GM12878 (cell line): ENCODE data around the gene TMEM266. TPM values are rescaled to one million over a fixed set of nuclear protein-coding genes. Genes with fewer than 3 reads are reported as not detected.

Source experiments
- ATAC-seq: fragments of 200-7000 bp; cut with Tn5 transposase; 3 replicates; pipeline ENCODE4 v1.9.1; 2020; ENCODE audit warnings: mild to moderate bottlenecking, moderate library complexity
- BruUV-seq: library from RNA; stranded (reverse); fragments of 400-500 nt; replicated peaks from 2 replicates; lab custom pipeline; 2021; lab: Mats Ljungman, UMichigan
- CTCF ChIA-PET: fragments of 300-600 bp; sonication (Branson Sonifier 250); formaldehyde crosslinking; extraction: SDS; loops from one replicate; lab custom pipeline; 2021; ENCODE audit warnings: inconsistent platforms; lab: Yijun Ruan, JAX
- POLR2A ChIA-PET: fragments of 350-600 bp; formaldehyde crosslinking; extraction: SDS; loops from one replicate; lab custom pipeline; 2021; ENCODE audit warnings: inconsistent platforms; lab: Charles Lee
- RAD21 ChIA-PET: fragments of 300-600 bp; sonication (Branson Sonifier 250); formaldehyde crosslinking; loops from one replicate; lab custom pipeline; 2023; ENCODE audit warnings: antibody characterized with exemption; ENCODE audit not compliant: unreplicated experiment; lab: Charles Lee
- SMC1A ChIA-PET: fragments of 300-600 bp; sonication (Branson Sonifier 250); formaldehyde crosslinking; loops from one replicate; lab custom pipeline; 2023; ENCODE audit not compliant: unreplicated experiment, uncharacterized antibody; lab: Charles Lee
- DNase-seq: peaks from one replicate; pipeline ENCODE4 v3.0.0-alpha.2; 2011; ENCODE audit warnings: low read depth, low spot score
- FAIRE-seq: peaks from 3 replicates; lab custom pipeline; 2011; peaks lifted over from hg19 to GRCh38; lab: Jason Lieb, UNC
- H2AFZ ChIP-seq: 2 replicates; pipeline ENCODE4 v1.6.0; 2011; ENCODE audit warnings: low read depth, low read length, control low read depth; ENCODE audit not compliant: control insufficient read depth
- H3K27ac ChIP-seq: 2 replicates; pipeline ENCODE4 v1.5.1; 2011; ENCODE audit warnings: control low read depth; ENCODE audit not compliant: control insufficient read depth, insufficient read depth
- H3K27me3 ChIP-seq, 2 experiments: replicated peaks in 1 of 2; 2 replicates each; pipeline versions ENCODE4 v1.6.0 to v1.6.1; 2011; ENCODE audit warnings: low read length in 1 of 2; ENCODE audit not compliant: control insufficient read depth in 2 of 2, insufficient read depth in 2 of 2
- H3K36me3 ChIP-seq, 2 experiments: 2 replicates each; pipeline ENCODE4 v1.5.1; 2011; ENCODE audit warnings: low read length in 1 of 2; ENCODE audit not compliant: control insufficient read depth in 2 of 2, insufficient read depth in 2 of 2
- H3K4me1 ChIP-seq: 2 replicates; pipeline ENCODE4 v1.6.1; 2011; ENCODE audit warnings: mild to moderate bottlenecking, low read length, moderate library complexity, mixed read lengths; ENCODE audit not compliant: control insufficient read depth, insufficient read depth
- H3K4me2 ChIP-seq: 2 replicates; pipeline ENCODE4 v1.6.0; 2011; ENCODE audit warnings: control low read depth; ENCODE audit not compliant: control insufficient read depth, insufficient read depth
- H3K4me3 ChIP-seq: fragments of 200-600 bp; sonication (generic); 2 replicates; pipeline ENCODE4 v1.5.1; 2016
- H3K79me2 ChIP-seq: 2 replicates; pipeline ENCODE4 v1.6.0; 2011; ENCODE audit warnings: low read length; ENCODE audit not compliant: control insufficient read depth, insufficient read depth
- H3K9ac ChIP-seq: 2 replicates; pipeline ENCODE4 v1.8.0; 2011; ENCODE audit warnings: low read length, control low read depth, mixed read lengths; ENCODE audit not compliant: control insufficient read depth, insufficient read depth
- H3K9me3 ChIP-seq: replicated peaks from 3 replicates; pipeline ENCODE4 v1.5.1; 2011; ENCODE audit warnings: mild to moderate bottlenecking, low read length; ENCODE audit not compliant: control insufficient read depth, insufficient read depth
- H4K20me1 ChIP-seq: 2 replicates; pipeline ENCODE4 v1.6.0; 2011; ENCODE audit not compliant: control insufficient read depth, insufficient read depth
- CREM ChIP-seq: IDR thresholded peaks from 2 replicates; pipeline ENCODE4 v1.6.1; 2014; ENCODE audit warnings: antibody characterized with exemption, low read depth
- DPF2 ChIP-seq: fragments of 450-650 bp; IDR thresholded peaks from 2 replicates; pipeline ENCODE4 v1.6.1; 2017; ENCODE audit warnings: mild to moderate bottlenecking
- EZH2 ChIP-seq: IDR thresholded peaks from 2 replicates; pipeline ENCODE4 v1.6.1; 2012; ENCODE audit warnings: low read depth, mild to moderate bottlenecking, control low read depth, inconsistent platforms, low read length, borderline replicate concordance; ENCODE audit not compliant: control insufficient read depth
- FOS ChIP-seq: IDR thresholded peaks from 3 replicates; pipeline ENCODE4 v1.6.1; 2011; ENCODE audit warnings: borderline replicate concordance; ENCODE audit not compliant: insufficient read length; ENCODE audit errors: extremely low read depth
- FOXM1 ChIP-seq: IDR thresholded peaks from 2 replicates; pipeline ENCODE4 v1.6.1; 2012; ENCODE audit warnings: low read depth, mild to moderate bottlenecking, inconsistent platforms, low read length, moderate library complexity
- HCFC1 ChIP-seq: fragments of 150-350 bp; IDR thresholded peaks from 2 replicates; pipeline ENCODE4 v1.6.1; 2014; ENCODE audit warnings: low read length
- JUNB ChIP-seq: IDR thresholded peaks from 2 replicates; pipeline ENCODE4 v1.6.1; 2016; ENCODE audit warnings: antibody characterized with exemption, mild to moderate bottlenecking
- MTA2 ChIP-seq: fragments of 450-650 bp; IDR thresholded peaks from 2 replicates; pipeline ENCODE4 v1.6.1; 2016; ENCODE audit warnings: low read depth, mild to moderate bottlenecking, moderate library complexity
- MYC ChIP-seq: IDR thresholded peaks from 2 replicates; pipeline ENCODE4 v1.6.1; 2011; ENCODE audit warnings: mild to moderate bottlenecking, low read length, moderate library complexity, inconsistent platforms; ENCODE audit not compliant: insufficient read depth, insufficient replicate concordance, insufficient read length, severe bottlenecking
- NFXL1 ChIP-seq: fragments of 450-650 bp; IDR thresholded peaks from 2 replicates; pipeline ENCODE4 v1.6.1; 2017; ENCODE audit warnings: antibody characterized with exemption, mild to moderate bottlenecking, borderline replicate concordance
- NRF1 ChIP-seq: conservative IDR thresholded peaks from 2 replicates; pipeline ENCODE4 v1.6.1; 2011; ENCODE audit warnings: mild to moderate bottlenecking, low read depth, low read length, improper control_type of control experiment
- SIX5 ChIP-seq: IDR thresholded peaks from 2 replicates; pipeline ENCODE4 v1.6.1; 2011; ENCODE audit warnings: mild to moderate bottlenecking, low read depth, low read length, moderate library complexity; ENCODE audit not compliant: severe bottlenecking
- SMAD5 ChIP-seq: IDR thresholded peaks from 2 replicates; pipeline ENCODE4 v1.6.1; 2016; ENCODE audit warnings: antibody characterized with exemption, low read depth
- SREBF1 ChIP-seq: IDR thresholded peaks from 2 replicates; pipeline ENCODE4 v1.6.1; 2012; ENCODE audit warnings: mild to moderate bottlenecking, low read length
- TARDBP ChIP-seq: IDR thresholded peaks from 2 replicates; pipeline ENCODE4 v1.6.1; 2016; ENCODE audit warnings: borderline replicate concordance
- ZNF207 ChIP-seq: fragments of 450-650 bp; IDR thresholded peaks from 2 replicates; pipeline ENCODE4 v1.6.1; 2014; ENCODE audit warnings: antibody characterized with exemption, mild to moderate bottlenecking, borderline replicate concordance
- ZNF274 ChIP-seq: IDR thresholded peaks from one replicate; pipeline ENCODE4 v1.8.0; 2011; ENCODE audit not compliant: insufficient read length, insufficient read depth
- WGBS: methylation state at CpG from one replicate; pipeline ENCODE4 v1.1.6; 2016; ENCODE audit warnings: low lambda C conversion rate; ENCODE audit not compliant: insufficient replicate concordance, insufficient coverage; ENCODE audit errors: missing lambda C conversion rate; 5-methylcytosine and 5-hydroxymethylcytosine counted together
- in situ Hi-C: fragments of 300-500 bp; cut with MboI; formaldehyde crosslinking; loops from 9 replicates; pipeline ENCODE4 v1.14.3; 2018; ENCODE audit warnings: mixed read lengths
- intact Hi-C: fragments of 100-400 bp; cut with micrococcal nuclease; formaldehyde crosslinking; loops from one replicate; pipeline ENCODE4 v1.14.2; 2022; ENCODE audit not compliant: unreplicated experiment
- polyA plus RNA-seq, 11 experiments: library from polyadenylated mRNA; depleted of rRNA in 4 of 11; unstranded in 6 of 11; stranded (reverse) in 5 of 11; fragments of >200 nt; fragmentation: Nextera tagmentation in 4 of 11; fragmentation: Illumina TruSeq in 1 of 11; extraction: Ambion mirVana in 4 of 11; extraction: Trizol in 1 of 11; gene quantifications; 1 replicate in 1 of 11; 2 replicates in 10 of 11; pipeline versions ENCODE4 v1.2.1 to v1.2.3, GENCODE V29; 2011 to 2016; ENCODE audit warnings: inconsistent platforms in 2 of 11, missing spikeins in 2 of 11, low read depth in 1 of 11
- total RNA-seq, 4 experiments: library from RNA; depleted of rRNA in 3 of 4; stranded (reverse); fragments of >200 nt in 3 of 4; fragmentation: Illumina TruSeq in 1 of 4; extraction: Trizol in 1 of 4; gene quantifications; 2 replicates each; pipeline versions ENCODE4 v1.2.1 to v1.2.3, GENCODE V29; 2013 to 2021
- TF ChIP-seq, protein P1 (sequence below): fragments of 450-650 bp; IDR thresholded peaks from 2 replicates; pipeline ENCODE4 v1.6.1; 2017; ENCODE audit warnings: mild to moderate bottlenecking, moderate library complexity
- TF ChIP-seq, protein P2 (sequence below): fragments of 450-650 bp; formaldehyde crosslinking; IDR thresholded peaks from 2 replicates; pipeline ENCODE4 v1.5.0; 2022; ENCODE audit warnings: mild to moderate bottlenecking, missing genetic modification characterization

The TMEM266 gene
- total and polyA plus RNA-seq, 10 of the 15 experiments (the other 5 are each of a cell fraction or from before 2014, with no cell fraction given): 0.11 to 0.70 (median 0.39) TPM

DNA sequence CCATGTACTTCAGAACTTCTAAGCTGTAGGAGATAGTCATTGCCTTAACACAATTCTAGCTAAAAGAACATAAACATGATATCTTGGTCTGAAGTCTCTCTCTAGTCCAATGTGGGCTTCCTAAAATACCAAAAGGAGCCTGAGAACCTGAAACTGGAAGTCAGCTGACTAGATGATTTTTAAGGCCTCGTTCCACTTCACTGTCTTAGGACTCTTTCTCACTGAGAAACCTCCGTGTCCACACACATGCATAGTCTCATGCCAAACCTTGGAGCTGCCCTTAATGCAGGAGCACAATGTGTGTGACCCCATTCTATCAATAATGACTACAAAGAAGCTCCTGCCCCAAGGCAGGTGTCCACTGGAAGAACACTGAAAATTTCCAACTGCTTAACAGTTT lies 163.7 kb downstream of the TMEM266 start (continued):
- no peak for TF ChIP-seq HCFC1
- TF ChIP-seq TARDBP: no peak
- TF ChIP-seq NFXL1: no peak
- no peak for TF ChIP-seq ZNF274
- TF ChIP-seq JUNB: no peak
- TF ChIP-seq, all 136 proteins: peak for 7

DNA sequence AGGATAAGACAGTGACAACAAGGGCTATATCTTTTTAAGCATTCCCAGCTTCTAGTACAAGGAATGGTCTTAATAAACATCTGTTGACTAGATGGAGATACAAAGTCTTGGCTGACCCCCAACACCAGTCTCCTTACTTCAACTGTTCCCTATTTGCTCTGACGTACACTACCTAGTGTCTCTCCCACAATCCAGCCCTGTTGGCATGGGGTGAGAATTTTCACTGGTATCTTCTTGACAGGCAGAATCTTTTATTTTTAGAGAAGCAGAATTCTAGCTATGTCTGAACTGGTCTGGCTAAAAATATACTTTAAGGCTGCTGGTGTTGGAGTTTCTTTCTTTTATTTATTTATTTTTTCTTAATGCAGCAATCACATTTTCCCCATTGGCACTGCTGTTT lies 169.5 kb downstream of the TMEM266 start:
- DNase-seq: no peak
- SMC1A ChIA-PET: interaction anchor here (1.6 to 2.1 kb wide), 2 partner anchors 10 to 12 kb away, joined by 3 to 6 read pairs; no protein-coding TSS in a partner anchor
- BruUV-seq: TSS peak; percentile 55
- RAD21 ChIA-PET: no interaction called here
- no peaks in the 10 kb centered on the region; the same call in 2 of the 3 replicates for H3K9me3 ChIP-seq
- in situ Hi-C loops: no loop called here
- CTCF ChIA-PET: no interaction called here
- 90% methylated on average over 1 of the region's 1 CpG for WGBS
- H3K79me2 ChIP-seq: no peaks in the 10 kb centered on the region
- no peak overlapping the region for H3K27ac ChIP-seq
- H3K36me3 ChIP-seq: peaks cover 0 to 28% of the 10 kb centered on the region in 2 experiments; a peak in 3 of 4 replicates
- intact Hi-C loops: no loop called here
- no peak overlapping the region for H3K9ac ChIP-seq
- H3K4me3 ChIP-seq: no peak overlapping the region
- H3K27me3 ChIP-seq: no peaks in the 10 kb centered on the region
- H2AFZ ChIP-seq: no peak overlapping the region
- FAIRE-seq: no peak
- no peak overlapping the region for H3K4me2 ChIP-seq
- H4K20me1 ChIP-seq: no peaks in the 10 kb centered on the region
- POLR2A ChIA-PET: no interaction called here
- ATAC-seq: no peak
- peaks cover 3% of the 10 kb centered on the region for H3K4me1 ChIP-seq
- TF ChIP-seq MYC (no peak), ZNF207 (no peak), SMAD5 (no peak), SREBF1 (no peak), DPF2 (no peak), EZH2 (no peak), SIX5 (no peak), FOXM1 (no peak), MTA2 (no peak), FOS (no peak), NRF1 (no peak), CREM (no peak)
- TF ChIP-seq, protein P1, sequence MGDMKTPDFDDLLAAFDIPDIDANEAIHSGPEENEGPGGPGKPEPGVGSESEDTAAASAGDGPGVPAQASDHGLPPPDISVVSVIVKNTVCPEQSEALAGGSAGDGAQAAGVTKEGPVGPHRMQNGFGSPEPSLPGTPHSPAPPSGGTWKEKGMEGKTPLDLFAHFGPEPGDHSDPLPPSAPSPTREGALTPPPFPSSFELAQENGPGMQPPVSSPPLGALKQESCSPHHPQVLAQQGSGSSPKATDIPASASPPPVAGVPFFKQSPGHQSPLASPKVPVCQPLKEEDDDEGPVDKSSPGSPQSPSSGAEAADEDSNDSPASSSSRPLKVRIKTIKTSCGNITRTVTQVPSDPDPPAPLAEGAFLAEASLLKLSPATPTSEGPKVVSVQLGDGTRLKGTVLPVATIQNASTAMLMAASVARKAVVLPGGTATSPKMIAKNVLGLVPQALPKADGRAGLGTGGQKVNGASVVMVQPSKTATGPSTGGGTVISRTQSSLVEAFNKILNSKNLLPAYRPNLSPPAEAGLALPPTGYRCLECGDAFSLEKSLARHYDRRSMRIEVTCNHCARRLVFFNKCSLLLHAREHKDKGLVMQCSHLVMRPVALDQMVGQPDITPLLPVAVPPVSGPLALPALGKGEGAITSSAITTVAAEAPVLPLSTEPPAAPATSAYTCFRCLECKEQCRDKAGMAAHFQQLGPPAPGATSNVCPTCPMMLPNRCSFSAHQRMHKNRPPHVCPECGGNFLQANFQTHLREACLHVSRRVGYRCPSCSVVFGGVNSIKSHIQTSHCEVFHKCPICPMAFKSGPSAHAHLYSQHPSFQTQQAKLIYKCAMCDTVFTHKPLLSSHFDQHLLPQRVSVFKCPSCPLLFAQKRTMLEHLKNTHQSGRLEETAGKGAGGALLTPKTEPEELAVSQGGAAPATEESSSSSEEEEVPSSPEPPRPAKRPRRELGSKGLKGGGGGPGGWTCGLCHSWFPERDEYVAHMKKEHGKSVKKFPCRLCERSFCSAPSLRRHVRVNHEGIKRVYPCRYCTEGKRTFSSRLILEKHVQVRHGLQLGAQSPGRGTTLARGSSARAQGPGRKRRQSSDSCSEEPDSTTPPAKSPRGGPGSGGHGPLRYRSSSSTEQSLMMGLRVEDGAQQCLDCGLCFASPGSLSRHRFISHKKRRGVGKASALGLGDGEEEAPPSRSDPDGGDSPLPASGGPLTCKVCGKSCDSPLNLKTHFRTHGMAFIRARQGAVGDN: no peak
- TF ChIP-seq, protein P2, sequence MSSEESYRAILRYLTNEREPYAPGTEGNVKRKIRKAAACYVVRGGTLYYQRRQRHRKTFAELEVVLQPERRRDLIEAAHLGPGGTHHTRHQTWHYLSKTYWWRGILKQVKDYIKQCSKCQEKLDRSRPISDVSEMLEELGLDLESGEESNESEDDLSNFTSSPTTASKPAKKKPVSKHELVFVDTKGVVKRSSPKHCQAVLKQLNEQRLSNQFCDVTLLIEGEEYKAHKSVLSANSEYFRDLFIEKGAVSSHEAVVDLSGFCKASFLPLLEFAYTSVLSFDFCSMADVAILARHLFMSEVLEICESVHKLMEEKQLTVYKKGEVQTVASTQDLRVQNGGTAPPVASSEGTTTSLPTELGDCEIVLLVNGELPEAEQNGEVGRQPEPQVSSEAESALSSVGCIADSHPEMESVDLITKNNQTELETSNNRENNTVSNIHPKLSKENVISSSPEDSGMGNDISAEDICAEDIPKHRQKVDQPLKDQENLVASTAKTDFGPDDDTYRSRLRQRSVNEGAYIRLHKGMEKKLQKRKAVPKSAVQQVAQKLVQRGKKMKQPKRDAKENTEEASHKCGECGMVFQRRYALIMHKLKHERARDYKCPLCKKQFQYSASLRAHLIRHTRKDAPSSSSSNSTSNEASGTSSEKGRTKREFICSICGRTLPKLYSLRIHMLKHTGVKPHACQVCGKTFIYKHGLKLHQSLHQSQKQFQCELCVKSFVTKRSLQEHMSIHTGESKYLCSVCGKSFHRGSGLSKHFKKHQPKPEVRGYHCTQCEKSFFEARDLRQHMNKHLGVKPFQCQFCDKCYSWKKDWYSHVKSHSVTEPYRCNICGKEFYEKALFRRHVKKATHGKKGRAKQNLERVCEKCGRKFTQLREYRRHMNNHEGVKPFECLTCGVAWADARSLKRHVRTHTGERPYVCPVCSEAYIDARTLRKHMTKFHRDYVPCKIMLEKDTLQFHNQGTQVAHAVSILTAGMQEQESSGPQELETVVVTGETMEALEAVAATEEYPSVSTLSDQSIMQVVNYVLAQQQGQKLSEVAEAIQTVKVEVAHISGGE (CRISPR knock-in tag): no peak
